Activated CD8-positive, alpha-beta T cell treated with anti-CD3 and anti-CD28 coated beads for 36 hours (primary cell): Measurements from ENCODE around the gene STYXL1. TPM values are rescaled to one million over a fixed set of nuclear protein-coding genes. Genes with fewer than 3 reads are reported as not detected.
"Not testable (repeated sequence)": the region's sequence is repeated elsewhere in the genome, so short reads cannot be mapped to it uniquely, and the experiment has no call there.

Experiments
- ATAC-seq: fragments of 200-7000 bp; cut with Tn5 transposase; one replicate; pipeline ENCODE4 v1.10.0; 2021; ENCODE audit warnings: mild to moderate bottlenecking, moderate library complexity
- CTCF ChIA-PET: fragments of 350-600 bp; sonication (Branson Sonifier 250); formaldehyde crosslinking; loops from one replicate; lab custom pipeline; 2021; ENCODE audit warnings: antibody characterized with exemption; lab: Charles Lee
- POLR2A ChIA-PET: fragments of 350-600 bp; sonication (Branson Sonifier 250); formaldehyde crosslinking; loops from one replicate; lab custom pipeline; 2021; ENCODE audit warnings: antibody characterized with exemption; lab: Charles Lee
- DNase-seq: peaks from one replicate; pipeline ENCODE4 v3.0.0-alpha.2; 2020
- H3K27ac Mint-ChIP-seq: one replicate; pipeline ENCODE4 v1.8.0; 2021; ENCODE audit warnings: mild to moderate bottlenecking, mixed read lengths
- H3K27me3 Mint-ChIP-seq: one replicate; pipeline ENCODE4 v1.8.0; 2021; ENCODE audit warnings: mixed read lengths
- H3K36me3 Mint-ChIP-seq: one replicate; pipeline ENCODE4 v1.8.0; 2021; ENCODE audit warnings: low read depth, mixed read lengths
- H3K4me1 Mint-ChIP-seq: one replicate; pipeline ENCODE4 v1.8.0; 2021; ENCODE audit warnings: low read depth, mixed read lengths
- H3K4me3 Mint-ChIP-seq: one replicate; pipeline ENCODE4 v1.8.0; 2021; ENCODE audit warnings: mild to moderate bottlenecking, moderate library complexity, mixed read lengths
- H3K9me3 Mint-ChIP-seq: one replicate; pipeline ENCODE4 v1.8.0; 2021; ENCODE audit warnings: mixed read lengths
- CTCF ChIP-seq: fragments of 200-600 bp; IDR thresholded peaks from one replicate; pipeline ENCODE4 v1.8.0; 2022; ENCODE audit warnings: antibody characterized with exemption, mild to moderate bottlenecking
- intact Hi-C: fragments of 100-400 bp; cut with micrococcal nuclease; formaldehyde crosslinking; loops from one replicate; pipeline ENCODE4 v1.10.0; 2022
- total RNA-seq, 2 experiments: library from RNA; stranded (reverse); gene quantifications; one replicate each; pipeline ENCODE4 v1.2.3, GENCODE V29; 2021

Gene STYXL1
- total RNA-seq, 2 experiments from 2014 or later: 25.9 to 26.9 TPM

DNA sequence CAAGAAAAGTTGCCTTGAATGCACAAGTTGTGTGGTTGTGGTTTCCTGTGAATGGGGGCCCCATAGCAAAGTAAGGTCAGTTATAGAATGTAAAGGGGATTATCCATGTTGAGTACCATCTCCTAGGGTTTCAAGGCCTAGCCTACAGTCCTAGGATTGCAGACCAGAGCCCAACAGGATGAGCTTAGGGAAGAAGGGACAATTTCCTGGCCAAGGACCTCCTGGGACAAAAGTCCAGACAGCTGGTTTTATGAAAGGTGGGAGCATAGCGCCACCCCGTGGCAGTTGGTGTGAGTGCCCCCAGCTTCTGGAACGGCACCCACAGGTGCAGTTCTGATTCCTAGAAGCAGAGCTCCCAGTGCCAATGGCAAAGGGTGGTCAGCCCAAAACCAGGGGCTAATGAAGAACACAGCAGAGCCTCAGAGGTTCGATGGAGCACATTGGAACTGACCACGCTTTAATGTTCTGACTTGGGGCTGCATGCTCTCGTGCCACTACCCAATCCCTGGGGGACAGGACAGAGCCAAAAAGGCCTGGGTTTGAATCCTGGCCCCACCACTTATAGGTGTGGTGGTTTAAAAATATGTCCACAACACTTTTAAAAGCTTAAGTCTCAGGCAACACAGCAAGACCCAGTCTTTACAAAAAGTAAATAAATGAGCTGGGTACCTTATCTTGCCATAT is 27.6 kb downstream of the STYXL1 start:
- H3K4me1 Mint-ChIP-seq: peaks cover 8% of the 10 kb centered on the region
- CTCF ChIA-PET: interaction anchor here (0.7 to 6.5 kb wide), 49 partner anchors 9 to 492 kb away, joined by 3 to 80 read pairs (median 4); partner anchors contain the start of genes POR and TMEM120A
- ATAC-seq (peak; percentile 86), DNase-seq (peak; percentile 80)
- H3K9me3 Mint-ChIP-seq: no peaks in the 10 kb centered on the region
- H3K36me3 Mint-ChIP-seq: peaks cover 26% of the 10 kb centered on the region
- TF ChIP-seq CTCF: peak; percentile 98
- POLR2A ChIA-PET: interaction anchor here (0.6 to 2.1 kb wide), 4 partner anchors 11 to 50 kb away, joined by 3 to 6 read pairs (median 4); no protein-coding TSS in a partner anchor
- intact Hi-C loops: loop anchor here (2.0 kb wide), 1 partner anchor 153 kb away; no protein-coding TSS in a partner anchor
- no peak overlapping the region for H3K4me3 Mint-ChIP-seq
- H3K27ac Mint-ChIP-seq: no peak overlapping the region
- no peaks in the 10 kb centered on the region for H3K27me3 Mint-ChIP-seq

DNA sequence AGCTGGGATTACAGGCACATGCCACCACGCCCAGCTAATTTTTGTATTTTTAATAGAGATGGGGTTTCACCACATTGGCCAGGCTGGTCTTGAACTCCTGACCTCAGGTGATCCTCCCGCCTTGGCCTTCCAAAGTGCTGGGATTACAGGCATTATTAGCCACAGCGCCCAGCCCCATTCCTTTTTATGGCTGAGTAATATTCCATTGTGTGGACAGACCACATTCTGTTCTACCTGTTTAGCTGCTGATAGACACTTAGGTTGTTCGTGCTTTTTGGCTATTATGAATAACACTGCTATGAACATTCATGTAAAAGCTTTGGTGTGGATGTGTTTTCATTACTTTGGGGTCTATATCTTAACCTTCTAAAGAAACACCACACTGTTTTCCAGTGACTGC is 29.3 kb downstream of the STYXL1 start:
- DNase-seq, H3K4me1 Mint-ChIP-seq, intact Hi-C loops, POLR2A ChIA-PET, H3K4me3 Mint-ChIP-seq, ATAC-seq, H3K27me3 Mint-ChIP-seq, H3K9me3 Mint-ChIP-seq, H3K27ac Mint-ChIP-seq: not testable (repeated sequence)
- CTCF ChIA-PET: interaction anchor here (1.4 to 6.5 kb wide), 3 partner anchors 24 to 153 kb away, joined by 4 to 80 read pairs (median 4); partner anchors contain the start of gene TMEM120A
- H3K36me3 Mint-ChIP-seq: peaks cover 25% of the 10 kb centered on the region

- ATAC-seq (no peak), DNase-seq (no peak)
- peaks cover under 1% of the 10 kb centered on the region for H3K27me3 Mint-ChIP-seq
- H3K27ac Mint-ChIP-seq: no peak overlapping the region
- peaks cover 35% of the 10 kb centered on the region for H3K36me3 Mint-ChIP-seq
- ChIA-PET POLR2A (no interaction called here), CTCF (interaction anchor here (0.9 to 6.5 kb wide), 2 partner anchors 102 to 151 kb away, joined by 3 to 80 read pairs; partner anchors contain the start of gene POR)
- no peak overlapping the region for H3K4me3 Mint-ChIP-seq
- TF ChIP-seq CTCF: no peak
- no peaks in the 10 kb centered on the region for H3K9me3 Mint-ChIP-seq
- intact Hi-C loops: no loop called here
- H3K4me1 Mint-ChIP-seq: peaks cover 8% of the 10 kb centered on the region
Measured at GRCh38 chr7:76016191-76016947, 31.4 kb downstream of the STYXL1 start.

GRCh38 chr7:76011442-76011861 is 36.3 kb downstream of the STYXL1 start:
- CTCF ChIA-PET: interaction anchor here (4.7 kb wide), 1 partner anchor 9 kb away, joined by 39 read pairs; no protein-coding TSS in a partner anchor
- Mint-ChIP-seq H3K27ac (no peak overlapping the region), H3K4me3 (no peak overlapping the region), H3K36me3 (peaks cover 25% of the 10 kb centered on the region), H3K27me3 (peaks cover 4% of the 10 kb centered on the region), H3K4me1 (peaks cover 31% of the 10 kb centered on the region), H3K9me3 (no peaks in the 10 kb centered on the region)
- DNase-seq: no peak
- TF ChIP-seq CTCF: no peak
- intact Hi-C loops: no loop called here
- no peak for ATAC-seq
- POLR2A ChIA-PET: interaction anchor here (1.2 kb wide), 1 partner anchor 12 kb away, joined by 3 read pairs; no protein-coding TSS in a partner anchor
